NCI-H187 (cell line): Measurements from ENCODE around the gene N4BP2L1.

Experiments
- DNase-seq, 2 experiments: peaks; one replicate each; lab custom pipeline; 2025; lab: John Stamatoyannopoulos, UW

The N4BP2L1 gene

DNA sequence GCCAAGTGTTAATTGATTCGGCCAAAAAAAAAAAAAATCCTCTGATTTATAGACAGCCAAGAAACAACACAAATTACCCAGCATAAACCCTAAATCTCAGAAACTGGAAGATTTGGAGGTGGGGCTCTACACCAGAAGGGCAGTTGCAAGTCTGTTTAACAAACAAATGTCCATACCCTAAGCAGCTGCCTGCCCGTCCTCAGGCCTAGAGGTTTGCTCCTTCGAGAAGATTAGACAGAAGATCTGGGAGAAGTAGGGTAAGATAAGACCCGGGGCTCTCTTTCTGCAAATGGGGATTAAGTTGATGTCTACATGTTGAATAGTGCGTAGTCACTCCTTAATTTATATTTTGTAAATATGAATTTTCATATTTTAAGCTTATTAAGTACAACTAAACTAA, 3.4 kb upstream of the N4BP2L1 start:
- no peak for DNase-seq

DNA sequence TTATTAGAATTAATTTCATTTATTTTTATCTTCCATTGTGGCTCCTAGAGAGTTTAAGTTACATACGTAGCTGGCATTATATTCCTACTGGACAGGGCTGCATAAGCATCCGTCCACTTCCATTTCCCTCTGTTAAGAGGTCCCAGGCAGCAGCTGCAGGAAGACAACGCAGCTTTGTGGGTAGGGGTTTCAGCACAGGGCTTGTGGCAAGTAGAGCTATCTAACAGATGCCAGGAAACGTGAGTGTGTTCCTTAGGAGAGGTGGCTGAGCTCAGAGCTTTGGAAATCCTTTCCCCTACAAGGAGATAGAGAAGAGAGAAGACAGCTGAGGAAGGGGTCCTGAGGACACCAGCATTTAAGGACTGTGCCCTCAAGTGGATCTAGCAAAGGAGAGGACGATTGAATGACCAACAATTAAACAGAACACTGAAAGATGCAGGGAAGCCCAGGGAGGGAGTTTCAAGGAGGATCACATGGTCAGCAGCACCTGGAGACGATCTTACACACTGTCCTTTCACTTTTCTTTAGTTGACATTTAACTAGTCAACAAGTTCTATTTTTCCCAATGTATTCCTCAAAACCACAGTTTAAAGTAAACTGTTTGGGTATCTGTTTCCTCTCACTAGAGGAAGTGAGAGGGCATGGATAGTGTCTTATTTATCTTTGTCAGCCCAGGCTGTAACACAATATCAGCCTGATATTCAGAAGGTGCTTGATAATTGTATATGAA, 2.3 kb upstream of the N4BP2L1 start:
- DNase-seq = no peak

- DNase-seq = no peak
These were observed 1.5 kb upstream of the N4BP2L1 start for GRCh38 chr13:32429433-32429909.

DNA sequence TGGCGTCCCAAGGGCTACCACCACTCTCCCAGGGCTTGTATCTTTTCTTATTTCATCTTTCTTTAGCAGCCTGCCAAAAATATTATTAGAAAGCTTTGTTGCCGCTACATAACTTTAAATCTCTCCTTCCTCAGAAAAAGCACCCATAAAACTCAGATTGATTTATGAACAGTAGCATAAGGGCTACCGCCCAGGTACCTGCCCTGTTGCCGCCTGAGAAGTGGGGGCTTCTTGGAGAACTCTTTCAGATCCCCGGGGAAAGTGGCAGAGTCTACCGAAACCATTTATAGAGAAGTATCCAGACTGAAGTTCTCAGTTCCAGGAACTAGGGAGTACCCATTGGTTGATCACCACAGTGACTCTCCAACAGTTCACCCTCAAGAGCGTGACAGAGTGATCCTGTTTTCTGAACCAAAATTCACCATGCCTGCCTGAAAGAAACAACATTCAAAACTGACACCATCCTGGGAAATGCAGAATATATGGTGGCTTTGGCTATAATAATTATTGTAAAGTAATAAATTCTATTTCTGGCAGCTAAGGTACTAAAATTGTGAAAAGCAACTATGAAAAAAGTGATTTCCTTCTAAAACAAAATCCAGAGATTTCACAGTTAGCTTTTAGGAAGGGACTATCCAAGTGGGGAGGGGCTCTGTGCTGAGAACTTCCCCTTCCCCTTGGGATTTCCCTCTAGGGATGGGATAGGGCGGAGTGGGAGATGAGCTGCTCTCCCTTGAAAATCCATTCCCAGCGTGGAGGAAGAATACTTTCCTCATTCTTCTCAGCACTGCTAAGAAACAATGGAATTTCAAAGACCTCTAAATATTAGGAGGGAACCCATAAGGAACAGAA, 877 bp upstream of the N4BP2L1 start:
- DNase-seq = no peak

DNA sequence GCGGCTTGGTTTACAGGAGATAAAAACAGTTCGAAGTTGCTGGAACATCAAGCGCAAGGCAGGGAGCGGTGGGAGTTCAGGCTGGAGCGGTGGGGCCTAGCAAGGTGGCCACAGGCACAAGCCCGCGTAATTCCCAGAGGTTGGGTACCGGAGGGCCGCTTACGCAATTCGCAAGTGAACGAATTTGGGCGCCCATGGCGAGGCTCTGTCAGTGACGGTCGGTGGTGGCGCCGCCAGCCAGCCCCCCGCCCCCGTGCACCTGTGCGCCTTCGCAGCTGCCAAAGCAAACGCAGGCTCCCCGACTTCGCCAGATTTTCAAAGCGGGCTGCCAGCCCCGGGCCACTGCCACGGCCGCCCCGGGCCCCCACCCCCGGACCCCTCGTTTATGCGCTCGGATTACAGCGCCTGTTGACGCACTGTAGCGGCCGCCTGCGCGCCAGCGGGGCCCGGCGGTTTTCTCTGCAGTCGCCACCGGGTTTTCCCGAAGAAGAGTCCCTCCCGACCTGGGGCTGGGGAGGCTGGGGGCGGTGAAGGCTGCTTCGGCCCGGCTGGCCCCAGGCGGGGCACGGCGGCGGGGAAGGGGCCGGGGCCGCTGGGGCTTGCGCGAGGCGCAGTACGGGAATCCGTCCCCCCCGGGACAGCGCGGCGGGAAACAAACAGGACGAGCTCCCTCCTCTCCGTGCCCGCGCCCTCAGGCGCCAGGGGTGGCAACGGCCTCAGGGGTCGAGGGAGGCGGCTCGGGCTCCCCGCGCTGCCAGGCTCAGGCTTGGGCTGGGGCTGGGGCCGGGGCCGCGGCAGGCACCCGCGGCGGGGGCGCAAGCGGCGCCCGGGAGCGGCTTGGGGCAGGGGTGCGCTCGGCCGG, 709 bp downstream of the N4BP2L1 start:
- no peak for DNase-seq

GRCh38 chr13:32426191-32426989, 1.5 kb downstream of the N4BP2L1 start:
- DNase-seq = no peak

DNA sequence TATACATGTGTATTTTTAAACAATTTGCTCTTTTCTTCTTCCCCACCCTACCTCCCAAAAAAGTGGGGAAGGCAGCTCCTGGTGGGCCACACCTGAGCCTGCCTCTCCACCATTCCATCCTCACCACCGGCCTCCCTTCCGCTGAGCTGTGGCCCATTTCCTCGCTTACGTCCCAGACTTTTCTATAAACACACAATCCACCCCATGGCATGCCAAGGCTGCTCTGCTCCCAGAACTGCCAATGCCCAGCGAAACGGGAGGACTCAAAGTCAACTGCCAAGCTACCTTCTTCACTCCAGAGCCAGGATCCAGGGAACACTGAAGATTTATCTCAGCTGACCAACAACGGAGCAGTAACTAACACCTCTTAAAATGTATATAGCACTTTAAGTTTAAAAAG, 2.8 kb downstream of the N4BP2L1 start:
- DNase-seq = no peak

DNA sequence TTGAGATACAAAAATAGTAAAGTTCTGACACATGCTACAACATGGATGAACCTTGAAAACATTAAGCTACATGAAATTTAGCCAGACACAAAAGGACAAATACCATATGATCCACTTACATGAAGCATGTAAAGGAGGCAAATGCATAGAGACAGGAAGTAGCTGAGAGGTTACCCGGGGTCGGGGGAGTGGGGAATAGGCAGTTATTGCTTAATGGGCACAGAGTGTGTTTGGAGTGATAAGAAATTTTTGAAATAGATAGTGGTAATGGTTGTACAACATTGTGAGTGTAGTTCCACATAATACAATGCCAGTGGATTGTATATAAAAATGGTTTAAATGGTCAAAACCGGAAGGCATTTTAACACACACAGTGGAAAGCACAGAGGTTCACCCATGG, 4.3 kb downstream of the N4BP2L1 start:
- DNase-seq = no peak

- DNase-seq = no peak
These were observed 8.1 kb downstream of the N4BP2L1 start for GRCh38 chr13:32419862-32420261.

GRCh38 chr13:32417995-32418394, 9.9 kb downstream of the N4BP2L1 start:
- DNase-seq = no peak

GRCh38 chr13:32415019-32415418, 12.9 kb downstream of the N4BP2L1 start:
- no peak for DNase-seq

- no peak for DNase-seq
These were observed 13.3 kb downstream of the N4BP2L1 start for GRCh38 chr13:32414580-32414979.

- DNase-seq = no peak
These were observed 14.6 kb downstream of the N4BP2L1 start for GRCh38 chr13:32413284-32413683.

DNA sequence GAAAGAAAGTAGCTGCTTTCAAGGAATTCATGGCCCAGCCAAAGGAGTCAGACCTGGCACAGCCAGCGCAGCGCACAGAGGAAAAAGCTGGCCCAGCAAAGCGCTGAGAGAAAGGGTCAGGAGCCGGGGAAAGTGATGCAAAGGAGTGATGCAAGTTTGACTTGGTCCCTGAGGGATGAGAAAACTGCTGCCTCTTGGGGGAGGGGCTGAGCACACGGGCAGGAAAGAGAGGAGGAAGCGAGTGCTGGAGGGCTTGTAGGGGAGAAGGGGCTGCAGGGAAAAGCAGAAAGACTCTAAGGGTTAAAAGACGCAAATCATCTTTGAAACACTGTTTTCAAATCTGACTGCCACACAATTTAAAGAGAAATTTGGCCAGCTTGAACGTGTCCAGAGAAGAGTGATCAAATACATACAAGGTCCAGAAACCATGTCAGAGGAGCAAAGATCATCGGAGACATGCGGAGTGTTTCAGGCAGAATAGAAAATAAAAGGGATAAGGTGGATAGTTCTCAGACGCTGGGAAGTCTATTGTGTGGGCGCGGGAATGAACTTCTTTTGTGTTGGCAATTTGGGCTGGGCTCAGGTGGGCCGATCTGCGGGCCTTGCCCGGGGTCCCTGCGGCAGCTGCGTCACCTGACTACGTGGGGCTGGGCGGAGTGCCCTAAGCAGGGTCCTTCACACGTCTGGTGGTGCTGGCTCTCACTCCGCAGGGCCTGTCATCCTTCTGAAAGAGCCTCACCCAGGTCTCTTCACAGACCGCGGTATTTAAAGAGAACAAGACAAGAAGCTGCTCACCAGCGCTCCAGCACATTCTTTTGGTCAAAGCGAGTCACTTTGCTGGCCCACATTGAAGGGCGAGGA, 18.1 kb downstream of the N4BP2L1 start:
- no peak for DNase-seq

DNA sequence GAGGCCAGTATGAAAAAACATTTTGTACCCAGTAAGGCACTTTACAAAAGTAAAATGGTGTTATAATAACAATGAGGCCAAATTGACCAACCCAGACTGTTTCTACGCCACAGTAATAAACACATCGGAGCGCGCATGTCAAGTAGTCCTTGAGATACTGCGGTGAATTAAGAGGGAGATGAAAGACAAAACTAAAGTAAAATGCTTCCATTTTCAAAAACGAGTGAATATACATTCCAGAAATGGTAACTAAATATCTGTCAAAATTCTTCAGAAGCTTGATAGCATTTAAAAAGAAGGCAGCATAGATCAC, 19.0 kb downstream of the N4BP2L1 start:
- no peak for DNase-seq

DNA sequence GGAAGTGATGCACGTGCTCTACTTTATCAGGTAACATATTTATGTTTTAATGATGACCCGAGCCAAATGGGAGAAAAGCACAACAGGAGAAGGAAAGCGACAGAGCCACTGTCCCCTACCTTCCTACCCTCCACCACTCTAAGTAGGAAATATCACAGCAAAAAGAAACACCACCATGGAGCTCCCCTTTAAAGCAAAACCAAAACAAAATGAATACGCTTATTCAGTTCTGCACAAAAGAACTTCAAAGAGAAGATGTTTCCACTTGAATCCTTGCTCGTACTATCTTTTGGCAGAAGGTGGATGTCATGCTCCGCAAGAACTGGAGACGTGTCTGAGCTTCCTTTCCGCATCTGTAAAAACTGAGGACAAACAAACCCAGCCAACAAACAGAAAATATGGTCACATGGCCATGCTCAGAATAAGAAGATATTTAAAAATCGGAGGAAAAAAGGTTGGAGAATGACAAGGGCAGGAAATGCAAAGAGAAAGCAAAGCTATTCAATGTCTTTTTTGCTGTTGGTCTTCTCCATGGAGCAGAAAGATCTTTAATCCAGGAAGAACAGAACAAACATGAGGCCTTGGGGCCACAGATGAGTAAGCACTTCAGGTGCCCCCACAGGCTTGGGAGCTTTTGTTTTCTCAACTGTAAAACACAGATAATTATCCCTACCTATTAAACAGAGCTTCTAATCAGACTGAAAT, 19.5 kb downstream of the N4BP2L1 start:
- no peak for DNase-seq

DNA sequence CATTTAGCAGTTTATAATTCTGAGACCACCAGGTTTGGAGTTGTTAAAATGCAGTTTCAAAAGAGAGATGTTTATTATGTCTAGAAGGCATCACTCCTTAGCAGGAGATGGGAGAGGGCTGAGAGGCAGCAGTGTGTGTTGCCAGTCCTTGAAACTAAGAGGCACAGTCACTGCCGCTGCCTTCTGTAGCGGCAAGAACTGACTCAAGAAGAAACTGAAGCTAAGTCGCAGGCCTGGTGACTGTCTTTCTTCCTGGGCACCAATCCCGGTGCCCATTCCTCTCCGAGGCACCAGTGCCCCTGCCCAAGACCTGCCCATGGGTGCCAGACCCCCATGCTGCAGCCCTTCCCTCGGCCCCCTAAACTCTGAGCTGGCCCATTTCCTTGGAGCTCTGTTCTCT, 20.1 kb downstream of the N4BP2L1 start:
- no peak for DNase-seq

GRCh38 chr13:32403108-32403507, 24.8 kb downstream of the N4BP2L1 start:
- DNase-seq = no peak

GRCh38 chr13:32391101-32391619, 36.8 kb downstream of the N4BP2L1 start:
- DNase-seq = no peak

DNA sequence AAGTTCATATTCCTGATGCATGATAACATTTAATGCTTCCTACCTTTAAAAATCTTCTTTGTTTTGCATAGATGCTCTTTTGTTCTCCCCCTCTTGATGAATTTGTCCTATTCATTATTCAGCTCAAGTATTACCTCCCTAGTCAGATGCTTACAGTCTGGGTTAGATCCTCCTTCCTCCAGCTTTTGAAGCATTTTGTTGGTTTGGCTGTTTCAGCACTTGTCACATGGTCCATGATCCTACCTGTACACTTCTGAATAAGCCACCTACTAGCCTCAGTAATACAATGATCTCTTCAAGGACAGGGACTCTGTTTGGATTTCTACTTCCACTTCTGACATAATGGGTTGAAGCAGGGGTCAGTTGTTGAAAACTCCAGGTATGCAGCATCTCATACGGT, 37.4 kb downstream of the N4BP2L1 start:
- DNase-seq = no peak
